Hypothalamus (tissue), 51 donors: Measurements from ENCODE around the gene TMEM267.
A peak's percentile ranks its signal among the peaks of the same experiment; 100 is the strongest.
"Not testable (repeated sequence)": the region's sequence is repeated elsewhere in the genome, so short reads cannot be mapped to it uniquely, and the experiment has no call there.

Source experiments
- DNase-seq, 51 donors: peaks; one replicate each; lab custom pipeline; 2025; lab: John Stamatoyannopoulos, UW

The TMEM267 gene

GRCh38 chr5:43411495-43411894 lies 72.2 kb downstream of the TMEM267 start:
- DNase-seq: no peak

- no peak for DNase-seq
These were observed 73.3 kb downstream of the TMEM267 start for GRCh38 chr5:43410414-43410813.

- no peak for DNase-seq
These were observed 73.8 kb downstream of the TMEM267 start for GRCh38 chr5:43409809-43410271.

GRCh38 chr5:43402524-43403066 lies 81.1 kb downstream of the TMEM267 start:
- DNase-seq: not testable (repeated sequence)

- DNase-seq: no peak
These were observed 81.8 kb downstream of the TMEM267 start for GRCh38 chr5:43401827-43402226.

- DNase-seq: no peak
These were observed 83.6 kb downstream of the TMEM267 start for GRCh38 chr5:43400082-43400481.

GRCh38 chr5:43396762-43397304 lies 86.8 kb downstream of the TMEM267 start:
- peak in 11 of 51 donors; percentile 0 to 24 (median 5) for DNase-seq
